NOMO-1 (cell line): ENCODE measurements around the gene RPA4.
"Not testable (repeated sequence)": the region's sequence is repeated elsewhere in the genome, so short reads cannot be mapped to it uniquely, and the experiment has no call there.

Experiments
- DNase-seq, 2 experiments: peaks; one replicate each; lab custom pipeline; 2025; ENCODE audit not compliant: unreplicated experiment in 2 of 2; lab: John Stamatoyannopoulos, UW

Gene RPA4

GRCh38 chrX:96883608-96884007, at the start of gene RPA4:
RPA4 (plus strand) TSS chrX:96883908; CDS start chrX:96884311, 403 bp downstream.
- DNase-seq, result no peak

- DNase-seq, result no peak
Measured at GRCh38 chrX:96834137-96834536, 49.6 kb upstream of the RPA4 start.

GRCh38 chrX:96835660-96836289, 47.9 kb upstream of the RPA4 start:
- DNase-seq, result no peak

- DNase-seq, result no peak
Measured at GRCh38 chrX:96837808-96838207, 45.9 kb upstream of the RPA4 start.

GRCh38 chrX:96838537-96838936, 45.2 kb upstream of the RPA4 start:
- DNase-seq, result no peak

GRCh38 chrX:96841325-96841724, 42.4 kb upstream of the RPA4 start:
- no peak for DNase-seq

GRCh38 chrX:96841866-96842265, 41.8 kb upstream of the RPA4 start:
- DNase-seq, result not testable (repeated sequence)

- DNase-seq, result no peak
Measured at GRCh38 chrX:96843566-96843965, 40.1 kb upstream of the RPA4 start.

- no peak for DNase-seq
Measured at GRCh38 chrX:96846841-96847240, 36.9 kb upstream of the RPA4 start.

GRCh38 chrX:96859422-96859821, 24.3 kb upstream of the RPA4 start:
- DNase-seq, result not testable (repeated sequence)

- peak in 1 of 2 experiments; percentile 53 for DNase-seq
Measured at GRCh38 chrX:96861218-96861617, 22.5 kb upstream of the RPA4 start.

GRCh38 chrX:96861661-96862060, 22.0 kb upstream of the RPA4 start:
- no peak for DNase-seq

- DNase-seq, result no peak
Measured at GRCh38 chrX:96884027-96884426, 319 bp downstream of the RPA4 start.

- no peak for DNase-seq
Measured at GRCh38 chrX:96889726-96890125, 6.0 kb downstream of the RPA4 start.

- DNase-seq, result no peak
Measured at GRCh38 chrX:96906741-96907140, 23.0 kb downstream of the RPA4 start.

- DNase-seq, result no peak
Measured at GRCh38 chrX:96907516-96908272, 24.0 kb downstream of the RPA4 start.

- no peak for DNase-seq
Measured at GRCh38 chrX:96909291-96909690, 25.6 kb downstream of the RPA4 start.

GRCh38 chrX:96918864-96919263, 35.2 kb downstream of the RPA4 start:
- no peak for DNase-seq

- DNase-seq, result no peak
Measured at GRCh38 chrX:96919672-96920071, 36.0 kb downstream of the RPA4 start.

GRCh38 chrX:96924581-96924980, 40.9 kb downstream of the RPA4 start:
- DNase-seq, result no peak

- DNase-seq, result no peak
Measured at GRCh38 chrX:96929036-96929435, 45.3 kb downstream of the RPA4 start.
